Caco-2 (cell line): ENCODE results near the gene IL36B. TPM values are rescaled to one million over a fixed set of nuclear protein-coding genes. Genes with fewer than 3 reads are reported as not detected.

ENCODE experiments used
- BruUV-seq: library from RNA; stranded (reverse); fragments of 400-500 nt; replicated peaks from 2 replicates; lab custom pipeline; 2021; lab: Mats Ljungman, UMichigan
- CTCF ChIA-PET: fragments of 300-600 bp; sonication (Branson Sonifier 250); formaldehyde crosslinking; loops from one replicate; lab custom pipeline; 2022; ENCODE audit warnings: antibody characterized with exemption; lab: Charles Lee
- POLR2A ChIA-PET: fragments of 300-600 bp; sonication (Branson Sonifier 250); formaldehyde crosslinking; loops from one replicate; lab custom pipeline; 2022; ENCODE audit warnings: antibody characterized with exemption; lab: Charles Lee
- DNase-seq, 2 experiments: peaks; one replicate each; pipeline versions ENCODE4 v3.0.0 to v3.0.0-alpha.2; 2020 to 2022
- H3K27me3 ChIP-seq: replicated peaks from 2 replicates; pipeline ENCODE4 v1.6.0; 2011; ENCODE audit warnings: low read length; ENCODE audit not compliant: control insufficient read depth, insufficient read depth
- H3K36me3 ChIP-seq: 2 replicates; pipeline ENCODE4 v1.5.1; 2011; ENCODE audit warnings: low read length; ENCODE audit not compliant: control insufficient read depth, insufficient read depth
- H3K4me1 ChIP-seq: fragments of 250-450 bp; sonication (Bioruptor Pico); 2 replicates; pipeline ENCODE4 v1.5.1; 2020; ENCODE audit warnings: mild to moderate bottlenecking
- H3K4me3 ChIP-seq: 2 replicates; pipeline ENCODE4 v1.5.1; 2011; ENCODE audit warnings: low read depth, mild to moderate bottlenecking, control low read depth, low read length
- H3K9me3 ChIP-seq: fragments of 250-450 bp; sonication (Bioruptor Pico); 2 replicates; pipeline ENCODE4 v1.5.1; 2020; ENCODE audit warnings: mild to moderate bottlenecking, moderate library complexity
- H3K27ac Mint-ChIP-seq: one replicate; pipeline ENCODE4 v1.8.0; 2022; ENCODE audit warnings: mixed read lengths; ENCODE audit not compliant: unreplicated experiment
- H3K27me3 Mint-ChIP-seq: one replicate; pipeline ENCODE4 v1.8.0; 2022; ENCODE audit warnings: mixed read lengths; ENCODE audit not compliant: insufficient read depth, unreplicated experiment
- H3K36me3 Mint-ChIP-seq: one replicate; pipeline ENCODE4 v1.8.0; 2022; ENCODE audit warnings: mild to moderate bottlenecking, mixed read lengths; ENCODE audit not compliant: insufficient read depth, unreplicated experiment
- H3K4me1 Mint-ChIP-seq: one replicate; pipeline ENCODE4 v1.8.0; 2022; ENCODE audit warnings: low read depth, mixed read lengths; ENCODE audit not compliant: unreplicated experiment
- H3K4me3 Mint-ChIP-seq: one replicate; pipeline ENCODE4 v1.8.0; 2022; ENCODE audit warnings: mild to moderate bottlenecking, moderate library complexity, mixed read lengths; ENCODE audit not compliant: unreplicated experiment
- H3K9me3 Mint-ChIP-seq: one replicate; pipeline ENCODE4 v1.8.0; 2022; ENCODE audit warnings: mixed read lengths; ENCODE audit not compliant: unreplicated experiment
- CTCF ChIP-seq, 2 experiments: fragments of 200-600 bp in 1 of 2; IDR thresholded peaks; 1 replicate in 1 of 2; 2 replicates in 1 of 2; pipeline versions ENCODE4 v1.5.1 to v1.8.0; 2011 to 2022; ENCODE audit warnings: antibody characterized with exemption in 1 of 2, control low read depth in 1 of 2, inconsistent platforms in 1 of 2, low read depth in 1 of 2, low read length in 1 of 2, mild to moderate bottlenecking in 1 of 2, moderate library complexity in 1 of 2; ENCODE audit not compliant: insufficient read depth in 1 of 2, severe bottlenecking in 1 of 2, unreplicated experiment in 1 of 2
- intact Hi-C: fragments of 100-400 bp; cut with micrococcal nuclease; formaldehyde crosslinking; loops from one replicate; pipeline ENCODE4 v1.10.0; 2022; ENCODE audit not compliant: unreplicated experiment
- total RNA-seq: library from RNA; stranded (reverse); gene quantifications from 2 replicates; pipeline ENCODE4 v1.2.3, GENCODE V29; 2022

Gene IL36B
- total RNA-seq, 1 experiment from 2014 or later: not detected

GRCh38 chr2:112995346-112995920 is 57.2 kb downstream of the IL36B start:
- H3K4me3 ChIP-seq: no peak overlapping the region
- no peak overlapping the region for H3K4me3 Mint-ChIP-seq
- H3K36me3 Mint-ChIP-seq: no peaks in the 10 kb centered on the region
- TF ChIP-seq CTCF (IDR thresholded peaks at IDR 0.05; ENCODE audit: insufficient read depth in 1 of 2, low read depth in 1 of 2, low read length in 1 of 2, severe bottlenecking in 1 of 2, unreplicated experiment in 1 of 2): no peak
- no TSS peak for BruUV-seq
- CTCF ChIA-PET: no interaction called here
- no peaks in the 10 kb centered on the region for H3K27me3 Mint-ChIP-seq
- H3K4me1 Mint-ChIP-seq: no peaks in the 10 kb centered on the region
- intact Hi-C loops: no loop called here
- no peaks in the 10 kb centered on the region for H3K4me1 ChIP-seq
- DNase-seq: no peak
- peaks cover 43% of the 10 kb centered on the region for H3K9me3 Mint-ChIP-seq
- no peaks in the 10 kb centered on the region for H3K27me3 ChIP-seq
- H3K9me3 ChIP-seq: peaks cover under 1% of the 10 kb centered on the region
- no peak overlapping the region for H3K27ac Mint-ChIP-seq
- POLR2A ChIA-PET: no interaction called here
- H3K36me3 ChIP-seq: no peaks in the 10 kb centered on the region

- Histone ChIP-seq H3K4me1 (no peaks in the 10 kb centered on the region), H3K4me3 (no peak overlapping the region), H3K9me3 (peaks cover 3% of the 10 kb centered on the region), H3K36me3 (no peaks in the 10 kb centered on the region), H3K27me3 (no peaks in the 10 kb centered on the region)
- no TSS peak for BruUV-seq
- intact Hi-C loops: no loop called here
- Mint-ChIP-seq H3K27me3 (no peaks in the 10 kb centered on the region), H3K4me3 (no peak overlapping the region), H3K9me3 (peaks cover 38% of the 10 kb centered on the region), H3K27ac (no peak overlapping the region), H3K4me1 (no peaks in the 10 kb centered on the region), H3K36me3 (no peaks in the 10 kb centered on the region)
- POLR2A ChIA-PET: no interaction called here
- CTCF ChIA-PET: no interaction called here
- DNase-seq: no peak
- TF ChIP-seq CTCF (IDR thresholded peaks at IDR 0.05; ENCODE audit: insufficient read depth in 1 of 2, low read depth in 1 of 2, low read length in 1 of 2, severe bottlenecking in 1 of 2, unreplicated experiment in 1 of 2): no peak
Observed at GRCh38 chr2:112994648-112995047, 58.0 kb downstream of the IL36B start.

- no peak for DNase-seq
- Mint-ChIP-seq H3K4me3 (no peak overlapping the region), H3K4me1 (no peaks in the 10 kb centered on the region), H3K27ac (no peak overlapping the region), H3K9me3 (peaks cover 30% of the 10 kb centered on the region), H3K36me3 (no peaks in the 10 kb centered on the region), H3K27me3 (no peaks in the 10 kb centered on the region)
- ChIA-PET CTCF (no interaction called here), POLR2A (no interaction called here)
- intact Hi-C loops: no loop called here
- H3K4me1 ChIP-seq: no peaks in the 10 kb centered on the region
- no peak overlapping the region for H3K4me3 ChIP-seq
- no peak for TF ChIP-seq CTCF (IDR thresholded peaks at IDR 0.05; ENCODE audit: insufficient read depth in 1 of 2, low read depth in 1 of 2, low read length in 1 of 2, severe bottlenecking in 1 of 2, unreplicated experiment in 1 of 2)
- no peaks in the 10 kb centered on the region for H3K27me3 ChIP-seq
- BruUV-seq: no TSS peak
- peaks cover 7% of the 10 kb centered on the region for H3K9me3 ChIP-seq
- H3K36me3 ChIP-seq: no peaks in the 10 kb centered on the region
Observed at GRCh38 chr2:112993831-112994230, 58.8 kb downstream of the IL36B start.
